Stimulated activated CD4-positive, alpha-beta T cell treated with anti-CD3 and anti-CD28 coated beads, Interleukin-12 subunit alpha, Interleukin-12 subunit beta, amount 100 ng/mL, for 4 hours (primary cell): ENCODE measurements around the gene PDGFA.

Experiments
- DNase-seq: peaks from one replicate; pipeline ENCODE4 v3.0.0-alpha.2; 2020

PDGFA gene

GRCh38 chr7:471191-471865 lies 48.3 kb downstream of the PDGFA start:
- no peak for DNase-seq

- no peak for DNase-seq
Measured at GRCh38 chr7:469563-469961, 50.1 kb downstream of the PDGFA start.

GRCh38 chr7:468681-469562 lies 50.7 kb downstream of the PDGFA start:
- DNase-seq = no peak

- DNase-seq = no peak
Measured at GRCh38 chr7:467856-468545, 51.6 kb downstream of the PDGFA start.

GRCh38 chr7:467393-467828 lies 52.2 kb downstream of the PDGFA start:
- no peak for DNase-seq

GRCh38 chr7:466465-467191 lies 53.0 kb downstream of the PDGFA start:
- DNase-seq = no peak

- DNase-seq = no peak
Measured at GRCh38 chr7:465710-466400, 53.8 kb downstream of the PDGFA start.

GRCh38 chr7:464454-465401 lies 54.9 kb downstream of the PDGFA start:
- DNase-seq = no peak

- DNase-seq = no peak
Measured at GRCh38 chr7:463817-464453, 55.7 kb downstream of the PDGFA start.

- DNase-seq = no peak
Measured at GRCh38 chr7:463362-463781, 56.3 kb downstream of the PDGFA start.

GRCh38 chr7:462173-463103 lies 57.2 kb downstream of the PDGFA start:
- DNase-seq = no peak

GRCh38 chr7:461453-462172 lies 58.0 kb downstream of the PDGFA start:
- no peak for DNase-seq

- no peak for DNase-seq
Measured at GRCh38 chr7:461117-461452, 58.6 kb downstream of the PDGFA start.

GRCh38 chr7:460374-461116 lies 59.1 kb downstream of the PDGFA start:
- DNase-seq = no peak

- DNase-seq = no peak
Measured at GRCh38 chr7:459584-460373, 59.9 kb downstream of the PDGFA start.

- no peak for DNase-seq
Measured at GRCh38 chr7:458511-459245, 61.0 kb downstream of the PDGFA start.
